ENCODE measurements around the gene SNX20. TPM values are rescaled to one million over a fixed set of nuclear protein-coding genes. Genes with fewer than 3 reads are reported as not detected.

SNX20 gene
- total and polyA plus RNA-seq, 2 experiments from 2014 or later = not detected

DNA sequence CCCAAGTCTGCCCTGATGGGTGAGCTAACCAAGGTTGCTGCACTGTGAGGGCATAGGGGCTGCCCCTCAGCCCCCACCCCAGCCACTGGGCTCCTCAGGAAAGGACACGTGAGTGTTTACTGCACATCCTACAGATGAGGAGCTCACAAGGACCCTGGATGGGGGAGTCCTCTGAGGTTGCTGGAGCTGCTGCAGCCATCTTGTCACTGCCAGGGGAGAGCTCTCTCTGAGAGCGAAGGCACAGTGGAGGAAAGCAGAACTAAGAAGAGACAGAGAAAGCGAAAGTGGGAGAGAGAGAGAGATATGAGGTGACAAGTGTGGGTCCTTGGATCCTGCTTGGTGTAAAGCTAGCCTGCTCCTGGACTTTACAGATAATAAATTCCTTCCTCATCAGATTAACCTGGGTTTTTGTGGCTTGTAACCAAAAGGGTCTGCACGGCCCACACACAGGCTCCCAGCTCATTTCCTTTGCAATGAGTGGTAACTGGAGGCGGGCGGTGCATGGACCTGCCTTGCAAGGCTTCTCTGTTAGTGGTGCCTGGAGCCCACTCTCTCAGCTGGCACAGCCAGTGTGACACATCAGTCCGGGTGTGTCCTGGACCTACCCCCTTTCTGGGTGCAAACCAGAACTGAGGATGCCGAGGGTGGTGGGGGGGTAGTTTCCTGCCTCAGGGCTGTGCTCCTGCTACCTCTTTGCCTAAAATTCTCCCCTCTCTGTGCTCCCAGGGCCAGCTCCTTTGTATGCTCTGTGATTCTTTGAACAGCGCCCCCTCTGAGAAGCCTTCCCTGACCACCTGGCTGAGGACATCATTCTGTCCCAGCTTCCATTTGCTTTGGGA lies 14.2 kb downstream of the SNX20 start:
- TF ChIP-seq, protein P1, sequence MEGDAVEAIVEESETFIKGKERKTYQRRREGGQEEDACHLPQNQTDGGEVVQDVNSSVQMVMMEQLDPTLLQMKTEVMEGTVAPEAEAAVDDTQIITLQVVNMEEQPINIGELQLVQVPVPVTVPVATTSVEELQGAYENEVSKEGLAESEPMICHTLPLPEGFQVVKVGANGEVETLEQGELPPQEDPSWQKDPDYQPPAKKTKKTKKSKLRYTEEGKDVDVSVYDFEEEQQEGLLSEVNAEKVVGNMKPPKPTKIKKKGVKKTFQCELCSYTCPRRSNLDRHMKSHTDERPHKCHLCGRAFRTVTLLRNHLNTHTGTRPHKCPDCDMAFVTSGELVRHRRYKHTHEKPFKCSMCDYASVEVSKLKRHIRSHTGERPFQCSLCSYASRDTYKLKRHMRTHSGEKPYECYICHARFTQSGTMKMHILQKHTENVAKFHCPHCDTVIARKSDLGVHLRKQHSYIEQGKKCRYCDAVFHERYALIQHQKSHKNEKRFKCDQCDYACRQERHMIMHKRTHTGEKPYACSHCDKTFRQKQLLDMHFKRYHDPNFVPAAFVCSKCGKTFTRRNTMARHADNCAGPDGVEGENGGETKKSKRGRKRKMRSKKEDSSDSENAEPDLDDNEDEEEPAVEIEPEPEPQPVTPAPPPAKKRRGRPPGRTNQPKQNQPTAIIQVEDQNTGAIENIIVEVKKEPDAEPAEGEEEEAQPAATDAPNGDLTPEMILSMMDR (conservative IDR thresholded peaks at IDR 0.05; ENCODE audit: low read depth in 2 of 2) = peak; percentile 38 to 51; a peak in 3 of 4 replicates
- no peak for TF ChIP-seq STAT1 (IDR thresholded peaks at IDR 0.05; ENCODE audit: unreplicated experiment)
- TF ChIP-seq, protein P2, sequence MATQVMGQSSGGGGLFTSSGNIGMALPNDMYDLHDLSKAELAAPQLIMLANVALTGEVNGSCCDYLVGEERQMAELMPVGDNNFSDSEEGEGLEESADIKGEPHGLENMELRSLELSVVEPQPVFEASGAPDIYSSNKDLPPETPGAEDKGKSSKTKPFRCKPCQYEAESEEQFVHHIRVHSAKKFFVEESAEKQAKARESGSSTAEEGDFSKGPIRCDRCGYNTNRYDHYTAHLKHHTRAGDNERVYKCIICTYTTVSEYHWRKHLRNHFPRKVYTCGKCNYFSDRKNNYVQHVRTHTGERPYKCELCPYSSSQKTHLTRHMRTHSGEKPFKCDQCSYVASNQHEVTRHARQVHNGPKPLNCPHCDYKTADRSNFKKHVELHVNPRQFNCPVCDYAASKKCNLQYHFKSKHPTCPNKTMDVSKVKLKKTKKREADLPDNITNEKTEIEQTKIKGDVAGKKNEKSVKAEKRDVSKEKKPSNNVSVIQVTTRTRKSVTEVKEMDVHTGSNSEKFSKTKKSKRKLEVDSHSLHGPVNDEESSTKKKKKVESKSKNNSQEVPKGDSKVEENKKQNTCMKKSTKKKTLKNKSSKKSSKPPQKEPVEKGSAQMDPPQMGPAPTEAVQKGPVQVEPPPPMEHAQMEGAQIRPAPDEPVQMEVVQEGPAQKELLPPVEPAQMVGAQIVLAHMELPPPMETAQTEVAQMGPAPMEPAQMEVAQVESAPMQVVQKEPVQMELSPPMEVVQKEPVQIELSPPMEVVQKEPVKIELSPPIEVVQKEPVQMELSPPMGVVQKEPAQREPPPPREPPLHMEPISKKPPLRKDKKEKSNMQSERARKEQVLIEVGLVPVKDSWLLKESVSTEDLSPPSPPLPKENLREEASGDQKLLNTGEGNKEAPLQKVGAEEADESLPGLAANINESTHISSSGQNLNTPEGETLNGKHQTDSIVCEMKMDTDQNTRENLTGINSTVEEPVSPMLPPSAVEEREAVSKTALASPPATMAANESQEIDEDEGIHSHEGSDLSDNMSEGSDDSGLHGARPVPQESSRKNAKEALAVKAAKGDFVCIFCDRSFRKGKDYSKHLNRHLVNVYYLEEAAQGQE (IDR thresholded peaks at IDR 0.05; ENCODE audit: unreplicated experiment) = no peak
- DNase-seq (ENCODE audit: low spot score) = peak; percentile 55

DNA sequence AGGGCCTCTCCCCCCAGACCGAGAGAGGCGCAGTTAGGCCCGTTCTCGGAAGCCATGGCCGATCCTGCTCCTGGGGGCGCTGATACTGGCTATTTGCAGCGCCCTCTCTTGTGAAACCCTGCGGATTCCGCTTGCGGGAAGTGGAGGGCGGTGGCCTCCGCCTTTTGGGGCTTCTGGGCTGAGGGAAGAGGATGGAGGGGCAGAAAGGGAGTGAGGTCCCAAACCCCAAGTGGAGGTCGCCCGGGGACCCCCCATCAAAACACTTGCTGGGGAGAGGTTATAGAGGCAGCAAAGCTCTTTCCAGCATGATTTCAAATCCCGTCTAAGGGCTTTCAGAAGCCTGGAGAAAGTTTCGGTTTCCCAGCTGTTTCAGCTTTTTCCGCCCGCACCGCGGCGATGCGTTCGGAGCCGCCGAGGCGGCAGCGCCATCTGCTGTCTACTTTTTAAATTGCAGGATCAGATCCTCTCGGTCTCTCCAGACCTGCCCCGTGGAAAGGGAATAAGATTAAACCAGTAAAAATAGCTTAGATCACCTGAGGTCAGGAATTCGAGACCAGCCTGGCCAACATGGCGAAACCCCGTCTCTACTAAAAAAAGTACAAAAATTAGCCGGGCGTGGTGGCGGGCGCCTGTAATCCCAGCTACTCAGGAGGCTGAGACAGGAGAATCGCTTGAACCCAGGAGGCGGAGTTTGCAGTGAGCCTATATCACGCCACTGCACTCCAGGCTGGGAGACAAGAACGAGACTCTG lies 15.8 kb downstream of the SNX20 start:
- Mint-ChIP-seq H3K27me3 (ENCODE audit: insufficient read depth, low read depth, poor library complexity) (peaks cover 3% of the 10 kb centered on the region), H3K27ac (no peak overlapping the region; the same call in 1 of the 2 replicates), H3K4me1 (peaks cover 10% of the 10 kb centered on the region), H3K4me3 (peak overlapping the region; percentile 73), H3K9me3 (peaks cover 5% of the 10 kb centered on the region; the same call in 2 of the 3 replicates), H3K36me3 (ENCODE audit: low read depth) (peaks cover 5% of the 10 kb centered on the region; the same call in 1 of the 3 replicates)
- Histone ChIP-seq H2AFZ (peak overlapping the region; percentile 98), H3K9me2 (ENCODE audit: insufficient read depth) (0 out of 2 replicates have a peak, but pooled peaks cover 2% of the 10 kb centered on the region), H3K4me2 (peak overlapping the region; percentile 78), H3K27ac (ENCODE audit: low read depth) (no peak overlapping the region), H3K79me2 (replicated peaks; ENCODE audit: insufficient read depth) (no peaks in the 10 kb centered on the region), H3K4me3 (peak overlapping the region; percentile 55), H3F3A (replicated peaks; ENCODE audit: low read depth) (no peaks in the 10 kb centered on the region), H4K20me1 (replicated peaks; ENCODE audit: insufficient read depth) (no peaks in the 10 kb centered on the region), H3K27me3 (ENCODE audit: insufficient read depth) (0 out of 2 replicates have a peak, but pooled peaks cover 6% of the 10 kb centered on the region), H3K4me1 (ENCODE audit: insufficient read depth) (no peaks in the 10 kb centered on the region), H3K36me3 (ENCODE audit: insufficient read depth) (no peaks in the 10 kb centered on the region)
- ATAC-seq (peak; percentile 84), DNase-seq (ENCODE audit: low spot score) (peak; percentile 92)
- TF ChIP-seq, protein P2 (IDR thresholded peaks at IDR 0.05; ENCODE audit: unreplicated experiment) = no peak
- TF ChIP-seq NANOG (IDR thresholded peaks at IDR 0.05; ENCODE audit: borderline replicate concordance) = no peak
- no peak for TF ChIP-seq ZNF114 (CRISPR knock-in tag; IDR thresholded peaks at IDR 0.05)
- TF ChIP-seq, protein P1 (conservative IDR thresholded peaks at IDR 0.05; ENCODE audit: low read depth in 2 of 2) = peak; percentile 81 to 87
- no peak for TF ChIP-seq CREB1 (CRISPR knock-in tag; IDR thresholded peaks at IDR 0.05; ENCODE audit: low read depth)

More for the DNA sequence above, 14.2 kb downstream of the SNX20 start:
- Mint-ChIP-seq H3K9me3 (peaks cover 16% of the 10 kb centered on the region), H3K4me1 (peaks cover 10% of the 10 kb centered on the region), H3K4me3 (no peak overlapping the region), H3K36me3 (ENCODE audit: low read depth) (peaks cover 12% of the 10 kb centered on the region), H3K27me3 (ENCODE audit: insufficient read depth, low read depth, poor library complexity) (peaks cover 4% of the 10 kb centered on the region), H3K27ac (no peak overlapping the region)
- Histone ChIP-seq H3K4me2 (no peak overlapping the region), H3K9me2 (ENCODE audit: insufficient read depth) (0 out of 2 replicates have a peak, but pooled peaks cover 2% of the 10 kb centered on the region), H2AFZ (peak overlapping the region; percentile 63; the same call in 1 of the 2 replicates), H3K36me3 (ENCODE audit: insufficient read depth) (no peaks in the 10 kb centered on the region), H3K27ac (ENCODE audit: low read depth) (no peak overlapping the region), H3K4me3 (no peak overlapping the region), H3K79me2 (replicated peaks; ENCODE audit: insufficient read depth) (no peaks in the 10 kb centered on the region), H4K20me1 (replicated peaks; ENCODE audit: insufficient read depth) (no peaks in the 10 kb centered on the region), H3K4me1 (ENCODE audit: insufficient read depth) (no peaks in the 10 kb centered on the region), H3F3A (replicated peaks; ENCODE audit: low read depth) (no peaks in the 10 kb centered on the region), H3K27me3 (ENCODE audit: insufficient read depth) (0 out of 2 replicates have a peak, but pooled peaks cover 6% of the 10 kb centered on the region)
- peak; percentile 14 for ATAC-seq

All from GM23338 (cell line).